Fibroblast of the conjunctiva (primary cell): ENCODE data around the gene ZNF638.

Experiments used
- DNase-seq: peaks from one replicate; pipeline ENCODE4 v3.0.0-alpha.2; 2010; ENCODE audit warnings: low read depth

ZNF638 gene

DNA sequence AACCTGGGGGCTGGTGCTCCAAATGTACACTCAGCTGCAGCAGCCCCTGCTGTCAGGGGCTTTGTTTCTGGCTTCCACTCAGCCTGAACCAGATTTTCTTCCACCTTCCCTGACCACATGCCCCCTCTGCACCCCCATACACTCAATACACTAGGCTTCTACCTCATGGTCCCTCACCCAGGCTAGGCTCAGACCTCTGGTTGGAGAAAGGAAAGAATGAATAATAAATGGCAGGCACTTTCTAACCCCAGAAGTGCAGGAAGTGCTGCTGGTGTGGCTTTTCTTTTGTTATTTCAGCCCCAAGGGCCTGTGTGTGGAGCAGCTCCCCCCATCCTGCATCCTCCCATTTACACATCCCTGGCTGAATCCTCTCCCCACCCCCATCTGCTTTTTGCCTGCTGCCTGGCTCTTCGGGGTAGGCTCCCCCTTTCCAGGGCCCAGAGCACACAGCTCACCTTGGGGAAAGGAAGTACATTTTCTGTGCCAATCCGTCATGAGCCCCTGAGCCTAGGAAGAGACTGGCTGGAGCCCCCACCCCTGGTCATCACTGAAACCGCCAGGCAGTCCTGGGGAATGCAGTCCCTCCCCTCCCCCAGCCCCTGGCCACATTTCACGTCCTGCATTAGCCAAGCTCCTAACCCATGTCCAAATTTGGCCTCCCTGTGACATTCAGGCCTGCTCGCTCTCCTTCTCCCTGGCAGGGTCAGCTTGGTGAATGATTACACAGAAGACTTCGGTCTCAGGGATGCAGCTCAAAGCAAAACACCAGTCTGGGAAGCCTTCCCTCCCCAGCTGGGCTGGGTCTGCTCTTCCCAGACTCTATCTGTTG is 124.4 kb downstream of the ZNF638 start:
- no peak for DNase-seq

DNA sequence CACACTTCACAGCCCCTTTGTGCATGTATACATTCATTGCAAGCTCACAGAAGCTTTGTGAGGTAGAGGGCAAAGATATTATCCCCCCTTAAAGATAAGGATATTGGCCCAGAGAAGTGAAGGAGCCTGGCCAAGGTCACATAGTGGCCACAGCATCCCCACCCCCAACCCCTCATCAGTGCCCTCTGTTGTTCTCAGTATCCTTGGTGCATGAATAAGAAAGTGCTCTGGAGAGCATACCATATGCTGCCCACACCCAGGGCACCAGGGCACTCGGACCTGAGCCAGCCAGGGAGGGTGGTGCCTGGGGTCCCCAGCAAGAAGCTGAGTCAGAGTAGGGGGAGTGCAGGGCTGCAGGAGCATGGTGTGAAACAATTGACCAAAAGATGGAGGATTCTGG is 125.0 kb downstream of the ZNF638 start:
- DNase-seq = no peak

DNA sequence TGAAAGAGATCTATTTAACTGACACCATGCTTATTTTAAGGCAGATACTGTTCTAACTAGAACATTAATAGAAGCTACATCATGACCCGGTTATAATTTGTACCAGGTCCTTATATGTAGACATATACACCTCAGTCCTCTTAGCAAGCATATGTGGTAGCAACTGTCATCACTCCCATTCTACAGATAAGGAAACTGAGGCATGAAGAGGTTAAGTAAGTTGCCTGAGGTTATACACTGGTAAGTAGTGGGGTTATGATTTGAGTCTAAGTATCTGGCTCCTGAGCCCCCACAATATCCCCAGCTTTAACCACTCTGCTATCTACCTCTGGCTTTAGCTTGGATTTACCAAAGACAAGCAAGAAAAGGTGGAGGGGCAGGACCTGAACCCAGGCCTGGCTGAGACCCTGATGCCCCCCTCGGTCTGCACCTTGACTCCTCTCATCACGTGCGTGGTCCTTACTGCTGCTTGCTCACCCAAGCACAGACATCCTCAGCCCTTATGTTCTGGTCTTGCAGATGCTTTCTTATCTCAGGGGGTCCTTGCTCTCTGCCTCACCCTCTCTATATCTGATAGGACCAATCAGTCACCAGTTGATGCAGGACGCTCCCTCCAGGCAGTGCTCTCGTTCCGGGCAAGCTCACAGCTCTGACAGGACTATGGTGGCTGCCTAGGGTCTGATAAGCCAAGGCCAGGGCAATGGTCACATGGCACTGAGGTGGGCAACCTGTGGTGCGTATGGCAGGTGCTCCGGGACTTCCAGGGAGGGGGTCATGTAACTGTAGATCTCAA is 125.7 kb downstream of the ZNF638 start:
- no peak for DNase-seq

DNA sequence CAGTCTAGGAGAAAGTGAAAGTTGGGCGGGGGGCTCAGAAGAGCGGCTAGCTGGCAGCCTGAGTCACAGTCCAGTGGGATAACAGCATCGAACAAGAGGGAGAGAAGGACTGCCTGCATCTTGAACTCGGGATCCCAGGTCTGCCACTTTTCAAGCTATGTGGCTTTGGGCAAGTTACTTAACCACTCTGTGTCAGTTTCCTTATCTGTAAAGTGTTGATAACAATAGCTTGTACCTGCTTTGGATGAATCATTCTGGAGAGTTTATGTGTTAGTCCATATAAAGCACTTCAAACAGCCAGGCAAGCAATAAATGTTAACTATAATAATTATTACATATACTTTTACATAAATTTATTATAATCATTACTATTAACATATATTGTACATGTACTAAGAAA is 126.3 kb downstream of the ZNF638 start:
- DNase-seq = no peak

DNA sequence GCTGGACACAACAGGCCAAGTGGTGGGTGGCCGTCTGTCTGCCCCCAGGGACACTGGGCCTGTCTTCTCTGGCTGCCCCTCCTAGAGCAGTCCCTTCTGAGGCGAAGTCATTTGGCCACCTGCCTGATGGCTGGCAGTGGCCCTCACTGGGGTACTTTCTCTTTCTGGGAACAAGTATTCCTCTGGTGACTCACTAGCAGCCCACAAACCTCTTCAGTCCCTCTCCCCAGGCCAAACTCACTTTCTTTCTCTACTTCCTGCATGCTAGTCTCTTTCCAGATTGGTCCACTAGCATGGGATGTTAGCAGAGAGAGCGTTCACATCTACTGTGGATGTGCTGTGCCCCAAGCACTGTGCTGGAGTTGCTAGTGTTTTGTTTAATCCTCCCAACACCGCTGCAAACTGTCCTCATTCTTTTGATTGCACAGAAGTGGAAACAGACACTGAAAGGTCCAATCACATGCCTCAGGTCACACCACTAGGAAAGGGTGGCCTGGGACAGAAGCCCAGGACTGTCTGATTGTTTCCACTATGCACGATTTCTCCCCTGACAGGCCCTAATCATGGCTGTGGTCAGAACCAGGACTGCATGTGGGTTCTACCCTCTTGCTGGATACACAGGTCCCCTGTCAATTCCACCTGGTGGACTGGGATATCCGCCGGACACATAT is 127.0 kb downstream of the ZNF638 start:
- DNase-seq = no peak

DNA sequence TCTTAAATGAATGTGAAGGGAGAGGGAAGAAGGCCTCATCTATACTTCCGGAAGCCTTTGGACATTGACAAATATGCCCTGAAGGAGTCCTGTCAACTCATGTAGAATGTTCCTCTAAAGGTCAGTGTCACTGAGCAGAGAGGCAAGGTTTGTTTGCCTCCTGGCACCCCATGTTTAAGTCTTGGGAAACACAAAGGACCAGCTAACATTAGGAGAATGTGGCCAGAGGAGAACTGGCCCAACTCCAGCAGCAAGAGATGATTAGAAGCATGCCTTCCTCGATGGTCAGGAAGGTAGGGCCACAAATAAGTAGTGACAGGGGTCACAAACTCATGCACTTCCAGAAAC is 127.5 kb downstream of the ZNF638 start:
- no peak for DNase-seq

DNA sequence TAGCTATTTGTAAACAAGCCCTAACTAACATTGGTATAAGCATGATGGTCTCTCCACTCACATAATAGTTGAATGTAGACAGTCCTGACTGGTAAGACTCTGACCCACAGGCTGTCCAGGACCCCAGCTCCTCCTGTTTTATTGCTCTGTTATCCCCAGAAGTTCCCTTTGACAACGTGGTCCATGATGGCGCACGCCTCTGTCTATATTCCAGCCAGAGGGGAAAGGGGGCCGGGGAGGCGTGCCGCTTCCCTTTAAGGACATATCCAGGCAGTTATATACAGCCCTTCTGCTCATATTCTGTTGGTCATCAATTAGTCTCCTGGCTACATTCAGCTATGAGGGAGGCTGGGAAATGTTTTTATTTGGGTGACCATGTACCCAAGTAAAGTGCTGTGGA is 128.5 kb downstream of the ZNF638 start:
- no peak for DNase-seq

DNA sequence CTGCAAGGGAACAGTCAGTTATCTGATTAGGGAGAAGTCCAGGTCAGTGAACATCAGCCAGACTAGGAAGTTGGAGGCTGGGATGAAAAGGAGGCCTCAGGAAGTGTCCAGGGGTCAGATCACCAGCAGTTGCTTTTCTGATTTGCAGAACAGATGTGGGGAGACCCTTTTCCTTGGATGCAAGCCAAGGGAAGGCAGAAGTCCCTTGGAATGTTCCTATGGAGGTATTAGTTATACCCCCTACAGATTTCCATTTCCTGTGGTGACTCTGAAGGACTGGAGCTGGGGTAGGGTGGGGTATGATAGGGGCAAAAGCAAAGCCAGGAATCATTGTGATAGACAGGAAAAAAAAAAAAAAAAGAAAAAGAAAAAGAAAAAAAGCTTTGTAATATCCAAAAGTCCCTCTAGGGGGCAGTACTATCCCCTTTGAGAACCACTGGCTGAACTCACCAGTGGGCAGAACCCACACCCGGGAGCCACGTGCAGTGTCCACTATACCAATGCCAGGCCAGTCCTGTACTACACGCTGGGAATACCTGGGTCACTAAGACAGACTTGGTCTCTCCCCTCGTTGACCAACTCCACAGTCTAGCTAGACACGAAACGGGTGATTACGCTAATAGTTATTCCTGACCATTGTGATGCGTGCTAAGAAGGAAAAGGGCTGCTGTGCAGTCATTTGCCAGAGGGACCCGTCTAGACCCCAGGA is 129.2 kb downstream of the ZNF638 start:
- DNase-seq = no peak

DNA sequence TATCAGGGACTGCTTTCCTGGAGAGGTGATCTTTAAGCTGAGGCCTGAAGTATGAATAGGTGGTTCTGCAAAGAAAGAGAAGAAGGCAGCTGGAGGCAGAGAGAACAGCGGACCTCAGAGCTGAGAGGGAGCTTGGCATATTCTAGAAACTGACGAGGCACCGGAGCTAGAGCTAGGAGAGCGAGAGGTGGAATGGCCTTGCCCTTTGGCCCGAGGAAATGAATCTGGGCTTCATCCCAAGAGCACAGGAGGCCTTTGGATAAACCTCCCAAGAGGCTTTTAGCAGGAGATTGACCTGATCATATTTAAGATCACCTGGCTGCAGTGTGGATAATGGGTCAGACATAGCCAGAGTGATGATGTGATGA is 129.7 kb downstream of the ZNF638 start:
- no peak for DNase-seq

DNA sequence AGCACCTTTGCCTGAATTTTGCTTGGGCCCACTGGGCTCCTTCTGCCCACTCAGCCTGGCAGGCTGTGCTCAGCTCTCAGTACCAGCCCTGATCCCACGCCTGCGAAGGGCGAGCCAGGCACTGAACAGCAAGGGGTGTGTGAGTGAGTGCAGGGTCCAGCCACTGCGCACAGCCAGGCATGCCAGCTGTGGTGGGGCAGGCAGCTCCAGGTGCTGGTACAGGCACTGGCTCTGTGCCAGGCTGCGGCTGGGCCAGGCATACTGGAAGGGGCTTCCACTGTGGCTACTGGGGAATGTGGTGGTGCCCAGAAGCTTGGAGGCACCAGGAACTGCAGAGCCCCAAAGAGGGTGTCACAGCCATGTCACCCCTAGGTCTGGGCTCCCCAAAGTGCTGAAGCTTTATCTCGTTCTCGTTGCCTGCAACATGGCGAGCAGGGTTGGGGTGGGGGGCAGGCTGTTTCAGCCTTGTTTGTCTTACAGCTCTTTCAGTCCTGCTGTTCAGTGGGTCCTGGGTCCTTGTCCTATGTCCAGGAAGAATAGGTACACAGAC is 130.5 kb downstream of the ZNF638 start:
- no peak for DNase-seq

DNA sequence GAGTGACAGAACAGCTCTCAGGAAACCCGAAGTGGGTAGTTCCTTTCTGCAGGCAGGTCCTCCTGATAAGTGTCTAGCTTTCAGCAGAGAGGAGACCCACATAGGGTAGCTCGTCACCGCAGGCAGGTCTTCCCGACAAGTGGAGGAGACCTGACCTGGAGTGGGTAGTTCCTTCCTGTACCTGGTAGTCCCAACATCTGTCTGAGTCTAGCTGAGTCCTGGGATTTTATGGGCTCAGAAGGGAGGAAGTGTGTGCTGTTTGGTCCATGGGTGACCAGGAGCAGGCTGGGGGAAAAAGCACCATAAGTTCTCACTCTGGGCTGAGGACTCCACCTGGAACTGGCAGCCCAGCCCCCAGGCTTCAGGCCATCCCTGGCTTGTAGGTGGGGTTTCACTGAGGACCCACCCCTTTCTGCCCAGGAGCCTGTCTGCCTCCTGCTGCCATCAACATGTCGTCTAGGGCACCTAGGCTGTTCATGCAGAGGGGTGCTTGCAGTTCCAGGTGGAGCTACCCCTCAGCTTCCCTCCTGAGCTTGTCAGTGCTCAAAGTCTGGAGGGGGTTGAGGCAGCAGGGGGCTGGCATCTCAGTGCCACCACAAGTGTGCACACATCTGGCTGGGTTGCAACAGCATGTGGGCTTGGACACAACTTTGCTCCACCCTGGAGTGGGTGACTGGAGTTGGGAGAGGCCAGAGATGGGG is 131.2 kb downstream of the ZNF638 start:
- DNase-seq = no peak

DNA sequence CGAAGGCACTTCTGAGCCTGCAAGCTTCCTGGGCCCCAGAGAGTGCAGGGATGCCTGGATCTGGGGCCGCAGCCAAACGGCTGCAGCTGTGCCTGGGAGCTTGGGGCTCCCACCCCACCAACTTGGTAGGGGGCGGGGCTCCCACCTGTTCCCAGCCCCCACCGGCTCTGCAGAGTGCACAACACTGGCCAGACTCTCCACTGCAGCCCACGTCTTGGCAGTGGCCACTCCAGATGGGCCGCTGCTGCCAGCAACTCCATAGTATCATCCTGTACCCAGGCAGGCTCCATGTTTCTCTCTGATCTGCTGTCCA is 131.7 kb downstream of the ZNF638 start:
- DNase-seq = no peak

DNA sequence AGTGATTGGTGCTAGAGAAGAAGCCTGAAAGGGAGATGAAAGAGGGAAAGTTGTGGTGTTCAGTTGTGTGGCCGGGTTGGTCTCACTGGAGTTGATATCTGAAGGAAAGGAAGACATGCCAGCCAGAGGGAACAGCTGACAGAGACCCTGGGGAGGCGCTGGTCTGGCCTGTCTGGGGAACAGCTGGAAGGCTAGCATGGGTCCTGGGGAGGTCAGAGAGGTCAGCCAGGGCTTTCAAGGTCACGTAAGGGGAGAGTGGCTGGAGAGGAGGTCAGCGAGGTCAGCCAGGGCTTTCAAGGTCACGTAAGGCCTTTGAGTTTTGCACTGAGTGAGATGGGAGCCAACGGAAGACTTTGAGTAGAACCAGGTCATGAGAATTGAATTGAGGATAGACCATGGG is 132.8 kb downstream of the ZNF638 start:
- DNase-seq = no peak

DNA sequence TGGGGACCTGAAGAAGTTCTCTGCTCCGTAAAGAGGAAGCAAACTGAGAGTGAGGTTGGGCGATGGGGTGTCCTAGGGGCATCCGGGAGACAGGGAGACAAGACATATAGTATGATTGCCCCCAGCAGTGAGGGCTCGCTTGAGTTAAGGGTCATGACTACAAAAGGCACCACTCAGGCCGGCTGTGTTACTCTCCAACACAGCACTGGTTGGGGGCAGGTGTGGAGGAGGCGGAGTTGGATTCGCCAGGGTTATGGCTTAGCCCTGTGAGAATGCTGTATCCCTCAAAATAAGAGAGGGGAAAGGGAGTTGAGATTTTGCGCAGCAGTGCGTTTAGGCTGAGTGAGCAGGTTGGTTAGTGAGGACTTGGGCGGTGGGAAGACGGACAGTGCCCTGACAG is 133.8 kb downstream of the ZNF638 start:
- no peak for DNase-seq

DNA sequence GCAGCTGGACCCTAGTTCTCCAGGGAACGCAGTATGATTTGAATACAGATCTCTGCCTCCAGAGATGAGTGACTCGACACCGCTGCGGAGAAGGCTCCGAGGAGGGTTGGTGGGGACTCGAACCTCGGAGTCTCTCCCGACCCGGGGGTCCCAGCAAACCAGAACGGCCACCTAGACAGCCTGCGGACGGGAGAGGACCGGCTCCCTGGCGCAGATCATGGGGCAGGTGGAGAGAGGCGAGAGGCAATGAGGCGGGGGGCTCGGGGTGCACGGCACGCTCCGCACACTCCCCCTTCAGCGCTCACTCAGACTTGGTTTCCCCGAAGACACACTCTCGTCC is 134.3 kb downstream of the ZNF638 start:
- no peak for DNase-seq

DNA sequence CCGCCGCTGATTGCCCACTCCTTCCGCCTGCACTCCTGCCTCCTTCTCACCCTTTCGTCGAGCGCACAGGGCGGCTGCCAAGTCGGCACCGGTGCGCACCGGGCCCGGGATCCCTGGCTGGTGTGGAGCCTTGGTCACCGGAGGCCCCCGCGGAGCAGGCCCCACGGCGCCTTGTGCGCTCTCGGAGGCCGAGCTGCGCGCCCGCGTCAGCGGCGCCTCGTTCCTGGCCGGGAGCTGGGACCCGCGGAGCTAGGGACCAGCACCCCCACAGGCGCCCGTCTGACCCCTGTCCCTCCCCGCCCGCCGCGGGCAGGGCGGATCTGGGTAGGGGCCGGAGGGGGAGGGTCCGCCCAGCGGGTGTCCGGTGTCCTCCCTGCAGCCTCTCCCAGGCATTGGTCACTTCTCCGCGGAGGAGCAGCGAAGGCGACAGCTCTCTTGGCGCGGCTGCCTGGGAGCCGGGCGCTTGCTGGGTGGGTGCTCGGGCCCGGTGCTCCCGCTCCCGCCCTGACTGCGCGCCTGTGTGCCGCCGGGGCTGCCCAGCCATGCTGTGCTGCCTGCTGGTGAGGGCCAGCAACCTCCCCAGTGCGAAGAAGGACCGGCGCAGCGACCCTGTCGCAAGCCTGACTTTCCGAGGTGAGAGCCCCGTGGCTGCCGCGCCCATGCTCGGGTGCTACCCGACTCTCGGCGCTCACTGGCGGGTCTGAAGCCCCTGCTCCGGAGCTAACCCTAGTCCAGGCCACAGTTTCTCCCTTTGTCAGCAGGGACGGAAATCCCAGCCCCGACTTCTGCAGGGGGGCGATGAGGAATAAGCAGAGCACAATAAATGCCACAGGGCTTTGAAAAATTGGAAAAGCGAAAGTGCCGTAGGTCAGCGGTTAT is 135.0 kb downstream of the ZNF638 start:
- no peak for DNase-seq

DNA sequence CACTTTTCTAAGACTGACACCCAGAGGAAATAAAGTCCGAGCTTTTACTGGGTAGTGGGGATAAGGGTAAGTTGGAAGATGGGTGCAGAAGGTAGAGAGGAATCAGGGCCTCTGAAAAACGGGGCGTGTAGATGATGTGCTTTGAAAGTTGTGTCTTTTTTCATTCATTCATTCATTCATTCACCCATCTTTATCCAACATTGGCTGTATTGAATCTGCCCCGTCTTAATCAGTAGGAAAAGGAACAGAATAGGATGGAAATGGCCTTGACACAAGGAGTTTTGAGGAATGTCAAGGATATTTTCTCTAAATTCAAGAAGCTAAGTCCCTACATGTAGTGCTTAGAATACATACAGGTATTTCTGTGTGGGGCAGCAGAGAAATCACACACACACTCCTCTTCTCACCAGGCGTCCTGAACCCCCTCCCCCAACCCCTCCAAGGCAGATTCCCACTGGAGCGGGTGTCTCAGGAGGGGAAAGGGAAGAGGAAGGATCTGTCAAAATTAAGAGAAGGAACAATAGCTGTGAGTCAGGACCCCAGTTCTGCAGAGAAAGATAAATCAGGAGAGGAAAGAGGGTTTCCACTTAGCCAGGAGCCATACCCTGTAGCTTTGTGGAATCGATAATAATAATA is 135.7 kb downstream of the ZNF638 start:
- DNase-seq = no peak

DNA sequence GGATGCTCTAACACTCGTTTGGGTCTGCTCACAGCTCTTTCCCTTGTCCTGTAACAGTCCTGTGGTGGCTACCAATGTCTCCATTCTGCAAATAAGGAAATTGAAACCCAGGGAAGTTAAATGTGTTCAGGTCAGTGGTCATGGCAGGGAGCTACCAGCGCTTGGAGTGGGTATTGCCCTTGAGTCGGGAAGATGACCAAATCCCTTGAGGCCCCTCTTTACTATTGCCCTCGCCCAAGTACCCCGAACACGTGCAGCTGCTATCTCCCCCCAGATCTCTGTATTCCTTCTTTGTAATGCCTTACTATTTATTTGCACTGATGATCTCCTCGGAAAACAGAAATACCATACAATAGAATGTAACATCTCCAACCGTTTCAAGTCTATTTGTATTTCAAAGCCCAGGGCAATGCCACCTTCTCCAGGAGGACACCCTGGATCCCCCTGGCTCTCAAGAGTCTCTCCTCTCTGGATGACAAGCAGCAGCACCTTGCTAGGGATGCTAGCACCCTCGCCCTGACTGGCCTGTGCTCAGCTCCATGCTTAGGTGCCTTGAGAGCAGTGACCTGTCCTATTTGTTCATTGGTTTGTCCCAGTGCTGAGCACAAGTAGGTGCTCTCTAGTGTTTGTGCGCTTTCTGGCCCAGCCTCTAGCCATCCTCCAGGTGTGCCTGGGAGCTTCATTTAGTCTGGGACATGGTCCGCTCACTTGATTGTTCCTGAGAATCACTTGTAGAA is 136.9 kb downstream of the ZNF638 start:
- DNase-seq = no peak
